Adrenal gland (tissue), 5 donors: ENCODE measurements around the gene YTHDF1.

Experiments used
- POLR2A ChIP-seq, 2 donors: fragments of 450-650 bp; IDR thresholded peaks; one replicate each; pipeline ENCODE4 v1.6.1; 2017; ENCODE audit warnings: antibody characterized with exemption in 2 of 2, mild to moderate bottlenecking in 2 of 2, moderate library complexity in 1 of 2
- TF ChIP-seq, protein P1 (sequence below), 6 experiments: fragments of 450-650 bp in 4 of 6; fragments of 200-600 bp in 2 of 6; sonication (generic) in 1 of 6; IDR thresholded peaks; 1 replicate in 5 of 6; 2 replicates in 1 of 6; pipeline versions ENCODE4 v1.5.1 to v1.8.0; 2016 to 2021; ENCODE audit warnings: antibody characterized with exemption in 6 of 6, mild to moderate bottlenecking in 2 of 6, moderate library complexity in 1 of 6
- donor health status: DM: no; HTN: no; CAD: no.

DNA sequence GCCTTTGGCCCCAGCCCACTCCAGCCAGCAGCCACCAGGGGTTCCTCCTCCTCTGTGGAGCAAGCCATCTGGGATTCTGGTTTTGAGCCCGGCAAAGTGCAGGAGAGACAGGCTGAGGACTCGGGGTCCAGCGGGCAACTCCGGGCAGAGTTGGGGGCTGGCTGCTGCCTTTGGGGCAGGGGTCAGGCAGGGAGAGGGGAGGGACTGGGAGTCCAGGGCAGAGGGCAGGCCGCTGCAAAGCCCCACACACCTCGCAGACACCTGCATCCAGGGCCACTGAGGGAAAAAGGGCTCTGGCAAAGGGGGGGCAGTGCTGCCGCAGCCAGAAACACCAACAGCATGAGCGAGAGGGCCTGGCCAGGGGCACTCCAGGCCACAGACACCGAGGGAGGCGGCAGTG lies 28.5 kb upstream of the YTHDF1 start:
- TF ChIP-seq, protein P1, sequence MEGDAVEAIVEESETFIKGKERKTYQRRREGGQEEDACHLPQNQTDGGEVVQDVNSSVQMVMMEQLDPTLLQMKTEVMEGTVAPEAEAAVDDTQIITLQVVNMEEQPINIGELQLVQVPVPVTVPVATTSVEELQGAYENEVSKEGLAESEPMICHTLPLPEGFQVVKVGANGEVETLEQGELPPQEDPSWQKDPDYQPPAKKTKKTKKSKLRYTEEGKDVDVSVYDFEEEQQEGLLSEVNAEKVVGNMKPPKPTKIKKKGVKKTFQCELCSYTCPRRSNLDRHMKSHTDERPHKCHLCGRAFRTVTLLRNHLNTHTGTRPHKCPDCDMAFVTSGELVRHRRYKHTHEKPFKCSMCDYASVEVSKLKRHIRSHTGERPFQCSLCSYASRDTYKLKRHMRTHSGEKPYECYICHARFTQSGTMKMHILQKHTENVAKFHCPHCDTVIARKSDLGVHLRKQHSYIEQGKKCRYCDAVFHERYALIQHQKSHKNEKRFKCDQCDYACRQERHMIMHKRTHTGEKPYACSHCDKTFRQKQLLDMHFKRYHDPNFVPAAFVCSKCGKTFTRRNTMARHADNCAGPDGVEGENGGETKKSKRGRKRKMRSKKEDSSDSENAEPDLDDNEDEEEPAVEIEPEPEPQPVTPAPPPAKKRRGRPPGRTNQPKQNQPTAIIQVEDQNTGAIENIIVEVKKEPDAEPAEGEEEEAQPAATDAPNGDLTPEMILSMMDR (IDR thresholded peaks at IDR 0.05) = no peak
- no peak for TF ChIP-seq POLR2A (IDR thresholded peaks at IDR 0.05)
